ENCODE measurements around the gene TNPO2.

- TF ChIP-seq CTCF (IDR thresholded peaks at IDR 0.05): no peak
- no peak for TF ChIP-seq POLR2A (IDR thresholded peaks at IDR 0.05)
These were observed 30.9 kb upstream of the TNPO2 start for GRCh38 chr19:12754465-12755196.
